SK-N-SH (cell line): ENCODE data around the gene SFRP5. TPM values are rescaled to one million over a fixed set of nuclear protein-coding genes. Genes with fewer than 3 reads are reported as not detected.

Source experiments
- CTCF ChIA-PET: fragments of 300-600, 350-600 bp; formaldehyde crosslinking; extraction: SDS; loops from one replicate; lab custom pipeline; 2021; lab: Yijun Ruan, JAX
- POLR2A ChIA-PET: fragments of 350-600 bp; sonication (Branson Sonifier 250); formaldehyde crosslinking; extraction: SDS; loops from one replicate; lab custom pipeline; 2020; ENCODE audit warnings: antibody characterized with exemption, inconsistent platforms; lab: Yijun Ruan, JAX
- DNase-seq: peaks from one replicate; pipeline ENCODE4 v3.0.0; 2012
- H2AFZ ChIP-seq: fragments of 200-600 bp; sonication (generic); 2 replicates; pipeline ENCODE4 v1.8.1; 2016; ENCODE audit warnings: antibody characterized with exemption, mild to moderate bottlenecking, low read depth
- H3F3A ChIP-seq: fragments of 200-600 bp; sonication (generic); replicated peaks from 2 replicates; pipeline ENCODE3; 2016; ENCODE audit warnings: antibody characterized with exemption, mild to moderate bottlenecking; ENCODE audit not compliant: insufficient read depth
- H3K27ac ChIP-seq, 2 experiments: fragments of 200-500 bp in 1 of 2; fragments of 200-600 bp in 1 of 2; sonication (Bioruptor generic) in 1 of 2; sonication (generic), shearing (Covaris generic) in 1 of 2; 2 replicates each; pipeline versions ENCODE4 v1.5.1 to v1.6.1; 2014 to 2016; ENCODE audit warnings: low read depth in 2 of 2, inconsistent platforms in 1 of 2, low read length in 1 of 2, mild to moderate bottlenecking in 1 of 2, mixed read lengths in 1 of 2
- H3K27me3 ChIP-seq: fragments of 200-600 bp; sonication (generic), shearing (Covaris generic); 2 replicates; pipeline ENCODE4 v1.6.1; 2016; ENCODE audit warnings: mixed run types; ENCODE audit not compliant: insufficient read depth
- H3K36me3 ChIP-seq, 2 experiments: fragments of 200-500 bp in 1 of 2; fragments of 200-600 bp in 1 of 2; sonication (Bioruptor generic) in 1 of 2; sonication (generic) in 1 of 2; replicated peaks in 1 of 2; 2 replicates each; pipeline versions ENCODE3 to v1.5.1; 2014 to 2016; ENCODE audit warnings: low read length in 1 of 2, mild to moderate bottlenecking in 1 of 2; ENCODE audit not compliant: insufficient read depth in 2 of 2, control insufficient read depth in 1 of 2
- H3K4me1 ChIP-seq, 2 experiments: fragments of 200-500 bp in 1 of 2; fragments of 200-600 bp in 1 of 2; sonication (Bioruptor generic) in 1 of 2; sonication (generic), shearing (Covaris generic) in 1 of 2; 2 replicates each; pipeline versions ENCODE4 v1.5.1 to v1.6.1; 2014 to 2016; ENCODE audit warnings: low read depth in 1 of 2, low read length in 1 of 2, mixed run types in 1 of 2; ENCODE audit not compliant: insufficient read depth in 2 of 2, control insufficient read depth in 1 of 2
- H3K4me2 ChIP-seq: fragments of 200-600 bp; sonication (generic), shearing (Covaris generic); 2 replicates; pipeline ENCODE4 v1.6.1; 2017; ENCODE audit warnings: mixed run types
- H3K4me3 ChIP-seq, 2 experiments: fragments of 200-500 bp in 1 of 2; fragments of 200-600 bp in 1 of 2; sonication (Bioruptor generic) in 1 of 2; sonication (generic), shearing (Covaris generic) in 1 of 2; 2 replicates each; pipeline versions ENCODE4 v1.5.1 to v1.8.1; 2014 to 2016; ENCODE audit warnings: low read depth in 2 of 2, inconsistent platforms in 1 of 2, low read length in 1 of 2, mild to moderate bottlenecking in 1 of 2, mixed read lengths in 1 of 2, moderate library complexity in 1 of 2
- H3K79me2 ChIP-seq: fragments of 200-600 bp; sonication (generic); 2 replicates; pipeline ENCODE4 v1.8.1; 2017; ENCODE audit warnings: mild to moderate bottlenecking; ENCODE audit not compliant: insufficient read depth
- H3K9ac ChIP-seq: fragments of 200-600 bp; sonication (generic); 2 replicates; pipeline ENCODE4 v1.6.1; 2017; ENCODE audit warnings: mixed run types
- H3K9me2 ChIP-seq: fragments of 200-600 bp; sonication (generic); 2 replicates; pipeline ENCODE4 v1.6.1; 2017; ENCODE audit warnings: mixed run types
- H3K9me3 ChIP-seq: fragments of 200-600 bp; sonication (generic); 2 replicates; pipeline ENCODE4 v1.6.1; 2017; ENCODE audit warnings: mixed run types, mild to moderate bottlenecking, moderate library complexity
- H4K20me1 ChIP-seq: fragments of 200-600 bp; sonication (generic); 2 replicates; pipeline ENCODE4 v1.6.1; 2017; ENCODE audit warnings: mild to moderate bottlenecking, mixed run types; ENCODE audit not compliant: insufficient read depth
- FOSL2 ChIP-seq: IDR thresholded peaks from 2 replicates; pipeline ENCODE4 v1.4.0; 2012; ENCODE audit warnings: low read depth, mild to moderate bottlenecking, moderate library complexity, borderline replicate concordance
- FOXM1 ChIP-seq: IDR thresholded peaks from 2 replicates; pipeline ENCODE4 v1.4.0; 2012; ENCODE audit warnings: low read depth, mild to moderate bottlenecking
- MXI1 ChIP-seq: IDR thresholded peaks from 2 replicates; pipeline ENCODE4 v1.6.1; 2012; ENCODE audit warnings: mild to moderate bottlenecking, low read depth, low read length, improper control_type of control experiment
- POLR2AphosphoS5 ChIP-seq: IDR thresholded peaks from 2 replicates; pipeline ENCODE4 v1.6.1; 2012; ENCODE audit warnings: low read depth, low read length
- RCOR1 ChIP-seq: fragments of 150-350 bp; IDR thresholded peaks from 2 replicates; pipeline ENCODE4 v1.6.1; 2017; ENCODE audit warnings: antibody characterized with exemption, low read length
- RFX5 ChIP-seq: IDR thresholded peaks from 2 replicates; pipeline ENCODE4 v1.6.1; 2012; ENCODE audit warnings: mild to moderate bottlenecking, improper control_type of control experiment, low read length
- TCF12 ChIP-seq: IDR thresholded peaks from 2 replicates; pipeline ENCODE4 v1.4.0; 2012
- WGBS: methylation state at CpG from one replicate; pipeline ENCODE4 v1.1.6; 2017; ENCODE audit warnings: low lambda C conversion rate; 5-methylcytosine and 5-hydroxymethylcytosine counted together
- polyA plus RNA-seq, 3 experiments: library from polyadenylated mRNA; depleted of rRNA; stranded (reverse); fragments of >200 nt; gene quantifications; 2 replicates each; pipeline ENCODE4 v1.2.3, GENCODE V29; 2012
- TF ChIP-seq, protein P1 (sequence below): fragments of 150-350 bp; IDR thresholded peaks from 2 replicates; pipeline ENCODE4 v1.6.1; 2017; ENCODE audit warnings: antibody characterized with exemption, low read length, low read depth, borderline replicate concordance
- TF ChIP-seq, protein P2 (sequence below): IDR thresholded peaks from 2 replicates; pipeline ENCODE4 v1.6.1; 2012; ENCODE audit warnings: mild to moderate bottlenecking, low read depth, low read length, moderate library complexity

Gene SFRP5
- polyA plus RNA-seq, 1 of the 3 experiments (the other 2 are of a cell fraction) = not detected

DNA sequence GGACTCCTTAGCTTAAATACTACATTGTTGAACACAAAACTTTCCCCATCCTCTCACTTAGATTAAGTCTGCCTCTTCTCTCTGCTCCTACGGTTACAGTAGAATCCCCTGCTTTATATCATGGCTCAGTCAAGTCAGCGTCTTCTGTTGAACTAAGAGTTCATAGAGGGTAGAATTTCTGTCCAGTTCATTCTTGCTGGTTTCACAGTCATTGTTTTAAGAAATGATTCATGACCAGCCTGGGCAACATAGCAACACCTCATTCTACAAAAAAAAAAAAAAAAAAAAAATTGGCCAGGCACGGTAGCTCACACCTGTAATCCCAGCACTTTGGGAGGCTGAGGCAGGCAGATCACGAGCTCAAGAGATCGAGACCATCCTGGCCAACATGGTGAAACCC, 38.5 kb downstream of the SFRP5 start:
- H3K27me3 ChIP-seq = no peaks in the 10 kb centered on the region
- no peak overlapping the region for H3K27ac ChIP-seq
- H4K20me1 ChIP-seq = peaks cover 6% of the 10 kb centered on the region; the same call in 1 of the 2 replicates
- DNase-seq = no peak
- H3K4me2 ChIP-seq = no peak overlapping the region
- TF ChIP-seq RCOR1 (no peak), TCF12 (no peak), FOSL2 (no peak), MXI1 (no peak), FOXM1 (no peak)
- TF ChIP-seq, protein P1, sequence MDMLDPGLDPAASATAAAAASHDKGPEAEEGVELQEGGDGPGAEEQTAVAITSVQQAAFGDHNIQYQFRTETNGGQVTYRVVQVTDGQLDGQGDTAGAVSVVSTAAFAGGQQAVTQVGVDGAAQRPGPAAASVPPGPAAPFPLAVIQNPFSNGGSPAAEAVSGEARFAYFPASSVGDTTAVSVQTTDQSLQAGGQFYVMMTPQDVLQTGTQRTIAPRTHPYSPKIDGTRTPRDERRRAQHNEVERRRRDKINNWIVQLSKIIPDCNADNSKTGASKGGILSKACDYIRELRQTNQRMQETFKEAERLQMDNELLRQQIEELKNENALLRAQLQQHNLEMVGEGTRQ = no peak
- TF ChIP-seq, protein P2, sequence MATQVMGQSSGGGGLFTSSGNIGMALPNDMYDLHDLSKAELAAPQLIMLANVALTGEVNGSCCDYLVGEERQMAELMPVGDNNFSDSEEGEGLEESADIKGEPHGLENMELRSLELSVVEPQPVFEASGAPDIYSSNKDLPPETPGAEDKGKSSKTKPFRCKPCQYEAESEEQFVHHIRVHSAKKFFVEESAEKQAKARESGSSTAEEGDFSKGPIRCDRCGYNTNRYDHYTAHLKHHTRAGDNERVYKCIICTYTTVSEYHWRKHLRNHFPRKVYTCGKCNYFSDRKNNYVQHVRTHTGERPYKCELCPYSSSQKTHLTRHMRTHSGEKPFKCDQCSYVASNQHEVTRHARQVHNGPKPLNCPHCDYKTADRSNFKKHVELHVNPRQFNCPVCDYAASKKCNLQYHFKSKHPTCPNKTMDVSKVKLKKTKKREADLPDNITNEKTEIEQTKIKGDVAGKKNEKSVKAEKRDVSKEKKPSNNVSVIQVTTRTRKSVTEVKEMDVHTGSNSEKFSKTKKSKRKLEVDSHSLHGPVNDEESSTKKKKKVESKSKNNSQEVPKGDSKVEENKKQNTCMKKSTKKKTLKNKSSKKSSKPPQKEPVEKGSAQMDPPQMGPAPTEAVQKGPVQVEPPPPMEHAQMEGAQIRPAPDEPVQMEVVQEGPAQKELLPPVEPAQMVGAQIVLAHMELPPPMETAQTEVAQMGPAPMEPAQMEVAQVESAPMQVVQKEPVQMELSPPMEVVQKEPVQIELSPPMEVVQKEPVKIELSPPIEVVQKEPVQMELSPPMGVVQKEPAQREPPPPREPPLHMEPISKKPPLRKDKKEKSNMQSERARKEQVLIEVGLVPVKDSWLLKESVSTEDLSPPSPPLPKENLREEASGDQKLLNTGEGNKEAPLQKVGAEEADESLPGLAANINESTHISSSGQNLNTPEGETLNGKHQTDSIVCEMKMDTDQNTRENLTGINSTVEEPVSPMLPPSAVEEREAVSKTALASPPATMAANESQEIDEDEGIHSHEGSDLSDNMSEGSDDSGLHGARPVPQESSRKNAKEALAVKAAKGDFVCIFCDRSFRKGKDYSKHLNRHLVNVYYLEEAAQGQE = no peak
- TF ChIP-seq, all 33 proteins: peak for 0
- Histone ChIP-seq H3K9ac (no peak overlapping the region), H2AFZ (no peak overlapping the region), H3K9me2 (no peaks in the 10 kb centered on the region), H3K4me3 (no peak overlapping the region), H3K4me1 (peaks cover 0 to 10% of the 10 kb centered on the region in 2 experiments; a peak in 2 of 4 replicates), H3K79me2 (peaks cover 12% of the 10 kb centered on the region), H3K36me3 (no peaks in the 10 kb centered on the region), H3F3A (no peaks in the 10 kb centered on the region), H3K9me3 (no peaks in the 10 kb centered on the region)
- POLR2A ChIA-PET = no interaction called here
- CTCF ChIA-PET = interaction anchor here (2.2 to 15.2 kb wide), 5 partner anchors 20 to 161 kb away, joined by 10 to 687 read pairs (median 26); partner anchors contain the start of genes ANKRD2, AVPI1 and MARVELD1
- 58% methylated on average over 5 of the region's 5 CpGs for WGBS

DNA sequence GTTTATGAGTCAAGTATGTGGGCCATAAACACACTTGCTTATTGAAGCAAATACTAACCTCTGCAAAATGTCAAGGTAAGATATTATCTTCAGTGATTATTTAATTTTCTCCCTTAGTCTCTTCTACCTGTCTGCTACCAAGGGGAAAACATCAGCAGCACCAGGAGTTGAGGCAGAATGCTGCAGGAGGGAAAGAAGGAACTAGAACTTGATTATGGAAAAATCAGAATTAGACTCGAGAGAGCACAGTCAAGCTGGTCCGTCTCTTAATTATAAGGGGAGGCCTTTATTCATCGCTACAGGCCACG, 39.8 kb downstream of the SFRP5 start:
- ChIA-PET POLR2A (no interaction called here), CTCF (interaction anchor here (0.8 to 15.2 kb wide), 11 partner anchors 12 to 160 kb away, joined by 3 to 687 read pairs (median 10); partner anchors contain the start of genes ANKRD2, AVPI1 and MARVELD1)
- Histone ChIP-seq H3K9me3 (no peaks in the 10 kb centered on the region), H2AFZ (no peak overlapping the region), H3K79me2 (no peaks in the 10 kb centered on the region), H3K4me3 (peak overlapping the region in 1 of 2 experiments; percentile 10; a peak in 1 of 4 replicates), H3K9ac (no peak overlapping the region), H3K27ac (no peak overlapping the region), H3F3A (no peaks in the 10 kb centered on the region)
- WGBS = 63% methylated on average over 4 of the region's 4 CpGs
- TF ChIP-seq FOSL2 (no peak), POLR2AphosphoS5 (no peak), RFX5 (no peak), MXI1 (0 out of 2 replicates have a peak, but pooled peaks have one; percentile 3), RCOR1 (no peak)
- TF ChIP-seq, all 33 proteins: peak for 1
- H3K4me2 ChIP-seq = no peak overlapping the region
- no peaks in the 10 kb centered on the region for H3K27me3 ChIP-seq
- no peak for DNase-seq
- H3K36me3 ChIP-seq = no peaks in the 10 kb centered on the region
- H4K20me1 ChIP-seq = no peaks in the 10 kb centered on the region
- no peaks in the 10 kb centered on the region for H3K9me2 ChIP-seq
- H3K4me1 ChIP-seq = peaks cover 0 to 3% of the 10 kb centered on the region in 2 experiments; a peak in 1 of 4 replicates
